Heart left ventricle (tissue), 16 donors: ENCODE data around the gene SULT1E1. TPM values are rescaled to one million over a fixed set of nuclear protein-coding genes. Genes with fewer than 3 reads are reported as not detected.

Experiments
- ATAC-seq, 4 donors: fragments of 200-7000 bp; cut with Tn5 transposase; one replicate each; pipeline ENCODE4 v1.9.1; 2020 to 2022; ENCODE audit warnings: moderate library complexity in 4 of 4, mild to moderate bottlenecking in 3 of 4, moderate number of reproducible peaks in 1 of 4
- DNase-seq, 5 donors: peaks; one replicate each; pipeline ENCODE4 v3.0.0-alpha.2; 2020
- H3K27ac ChIP-seq, 12 donors: fragments of 200-600 bp; sonication (generic) in 4 of 12; one replicate each; pipeline versions ENCODE4 v1.5.0 to v1.8.0; 2016 to 2022; ENCODE audit warnings: mild to moderate bottlenecking in 2 of 12
- H3K27me3 ChIP-seq, 9 donors: fragments of 200-600 bp; sonication (generic) in 2 of 9; one replicate each; pipeline versions ENCODE4 v1.5.1 to v1.8.0; 2016 to 2022; ENCODE audit warnings: mild to moderate bottlenecking in 3 of 9
- H3K36me3 ChIP-seq, 9 donors: fragments of 200-600 bp; sonication (generic) in 2 of 9; one replicate each; pipeline versions ENCODE4 v1.5.0 to v1.8.0; 2018 to 2022; ENCODE audit warnings: mild to moderate bottlenecking in 2 of 9
- H3K4me1 ChIP-seq, 12 donors: fragments of 200-600 bp; sonication (generic) in 4 of 12; one replicate each; pipeline versions ENCODE4 v1.5.0 to v1.8.0; 2016 to 2022; ENCODE audit warnings: mild to moderate bottlenecking in 3 of 12
- H3K4me3 ChIP-seq, 12 donors: fragments of 200-600 bp; sonication (generic) in 4 of 12; one replicate each; pipeline versions ENCODE4 v1.5.0 to v1.8.0; 2017 to 2022; ENCODE audit warnings: mild to moderate bottlenecking in 9 of 12, moderate library complexity in 4 of 12
- H3K9me3 ChIP-seq, 12 donors: fragments of 200-600 bp; sonication (generic) in 4 of 12; one replicate each; pipeline versions ENCODE4 v1.5.0 to v1.8.0; 2016 to 2022; ENCODE audit warnings: mild to moderate bottlenecking in 1 of 12
- POLR2A ChIP-seq, 2 donors: fragments of 450-650 bp; IDR thresholded peaks; one replicate each; pipeline ENCODE4 v1.6.1; 2017; ENCODE audit warnings: antibody characterized with exemption in 2 of 2, mild to moderate bottlenecking in 2 of 2, moderate library complexity in 2 of 2
- WGBS, 4 donors: extraction: QIAGEN DNeasy Blood & Tissue Kit in 2 of 4; methylation state at CpG; one replicate each; pipeline versions ENCODE4 v1.1.5 to v1.1.7; 2013 to 2018; 5-methylcytosine and 5-hydroxymethylcytosine counted together
- intact Hi-C, 10 donors: fragments of 100-400 bp; cut with DNase I; formaldehyde crosslinking; loops; one replicate each; pipeline versions ENCODE4 v1.11.1 to v1.14.2; 2022
- polyA plus RNA-seq, 2 donors: library from polyadenylated mRNA; stranded (reverse); fragments of 200-250 nt; gene quantifications; one replicate each; pipeline ENCODE4 v1.2.3, GENCODE V29; 2013
- total RNA-seq, 9 donors: library from RNA; depleted of rRNA in 2 of 9; stranded (reverse); fragments of >200 nt in 2 of 9; fragmentation: NEBNext Ultra II Directional in 3 of 9; extraction: Animal tissue kit (Norgen Biotek cat#: 25700) in 3 of 9; gene quantifications; one replicate each; pipeline versions ENCODE4 v1.1.0 to v1.2.4, GENCODE V29; 2016 to 2023
- TF ChIP-seq, protein P1 (sequence below), 12 donors: fragments of 200-600 bp; sonication (generic) in 4 of 12; IDR thresholded peaks; one replicate each; pipeline versions ENCODE4 v1.5.0 to v1.8.0; 2018 to 2022; ENCODE audit warnings: antibody characterized with exemption in 12 of 12, mild to moderate bottlenecking in 5 of 12
- donor health status: ischemic (EF 13 %, LVEDD 7.1; RV severe dilation, severe dysfunction).
- donor health status: healthy with polysubstance abuse.
- donor health status: DM: no; HTN: yes; CAD: no.
- donor health status: DM: no; HTN: no; CAD: no.
- donor health status: ischemic (EF 25% LVEDD 6.9; RV normal size, moderate dysfunction).
- donor health status: ischemic (EF 25% LVEDD 5.7; RV mildly dilated, moderate dysfunction).
- donor health status: healthy.
- donor health status: DM: yes; HTN: yes; CAD: no.
- donor health status: ischemic (EF 35%, LVEDD 5.7; RV mildly dilated, moderate dysfunction).
- donor health status: nonischemic (EF 11% LVEDD 7.7; RV severe dilation, severe dysfunction).
- donor health status: DM: yes; HTN: yes; CAD: no.
- donor health status: PGD.
- donor health status: ischemic (EF 29% LVEDD 5.4; RV normal size, mild dysfunction).
- donor health status: nonischemic (EF 23%, LVEDD 6.1; RV moderate dilation, normal function).

The SULT1E1 gene
- total and polyA plus RNA-seq, 11 donors: not detected

DNA sequence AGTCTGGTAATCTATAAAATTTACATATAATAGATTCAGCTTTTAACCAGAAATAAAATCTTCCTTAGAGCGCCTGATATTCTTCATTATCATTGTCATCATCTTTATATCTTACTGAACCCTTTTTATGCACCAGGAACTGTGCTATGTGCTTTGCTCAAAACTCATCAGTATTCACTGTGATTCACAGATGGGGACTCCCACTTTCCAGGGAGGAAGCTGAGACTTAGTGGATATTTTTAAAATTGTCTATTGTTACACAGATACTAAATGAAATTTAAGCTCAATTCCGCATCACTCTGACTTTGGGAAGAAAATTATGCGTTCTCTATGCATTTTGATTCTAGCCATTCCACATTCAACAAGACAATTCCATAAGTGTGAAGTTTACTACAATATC is 34.8 kb upstream of the SULT1E1 start:
- Histone ChIP-seq H3K27ac (no peak overlapping the region), H3K4me1 (no peaks in the 10 kb centered on the region), H3K9me3 (no peaks in the 10 kb centered on the region), H3K27me3 (no peaks in the 10 kb centered on the region), H3K4me3 (no peak overlapping the region), H3K36me3 (no peaks in the 10 kb centered on the region)
- WGBS, 4 donors: 79 to 88% (median 85%) methylated on average over 3 of the region's 3 CpGs
- no peak for TF ChIP-seq POLR2A (IDR thresholded peaks at IDR 0.05)
- TF ChIP-seq, protein P1, sequence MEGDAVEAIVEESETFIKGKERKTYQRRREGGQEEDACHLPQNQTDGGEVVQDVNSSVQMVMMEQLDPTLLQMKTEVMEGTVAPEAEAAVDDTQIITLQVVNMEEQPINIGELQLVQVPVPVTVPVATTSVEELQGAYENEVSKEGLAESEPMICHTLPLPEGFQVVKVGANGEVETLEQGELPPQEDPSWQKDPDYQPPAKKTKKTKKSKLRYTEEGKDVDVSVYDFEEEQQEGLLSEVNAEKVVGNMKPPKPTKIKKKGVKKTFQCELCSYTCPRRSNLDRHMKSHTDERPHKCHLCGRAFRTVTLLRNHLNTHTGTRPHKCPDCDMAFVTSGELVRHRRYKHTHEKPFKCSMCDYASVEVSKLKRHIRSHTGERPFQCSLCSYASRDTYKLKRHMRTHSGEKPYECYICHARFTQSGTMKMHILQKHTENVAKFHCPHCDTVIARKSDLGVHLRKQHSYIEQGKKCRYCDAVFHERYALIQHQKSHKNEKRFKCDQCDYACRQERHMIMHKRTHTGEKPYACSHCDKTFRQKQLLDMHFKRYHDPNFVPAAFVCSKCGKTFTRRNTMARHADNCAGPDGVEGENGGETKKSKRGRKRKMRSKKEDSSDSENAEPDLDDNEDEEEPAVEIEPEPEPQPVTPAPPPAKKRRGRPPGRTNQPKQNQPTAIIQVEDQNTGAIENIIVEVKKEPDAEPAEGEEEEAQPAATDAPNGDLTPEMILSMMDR (IDR thresholded peaks at IDR 0.05): no peak
- no peak for ATAC-seq
- intact Hi-C loops: no loop called here
- DNase-seq: no peak

DNA sequence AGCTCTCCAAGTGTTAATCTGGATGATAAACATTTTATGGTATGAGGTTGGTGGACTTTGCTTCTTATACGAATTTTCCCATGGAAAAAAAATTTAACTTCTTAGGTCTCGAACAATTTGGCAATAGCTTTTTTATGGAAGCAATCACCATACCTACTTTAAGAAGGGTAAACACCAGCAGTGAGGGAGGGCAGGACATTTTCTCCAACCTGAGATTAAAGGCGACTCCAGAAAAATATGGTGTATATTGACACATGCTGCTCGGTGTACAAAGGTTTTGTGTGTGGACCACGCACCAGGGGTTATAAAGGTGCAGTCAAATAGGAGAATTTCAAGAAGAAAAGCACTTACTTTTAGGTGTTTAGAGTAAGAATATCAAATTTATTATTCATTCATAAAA is 34.2 kb upstream of the SULT1E1 start:
- H3K4me3 ChIP-seq: no peak overlapping the region
- WGBS, 4 donors: 56 to 82% (median 61%) methylated on average over 5 of the region's 5 CpGs
- intact Hi-C loops: no loop called here
- no peaks in the 10 kb centered on the region for H3K4me1 ChIP-seq
- no peak for ATAC-seq
- H3K27ac ChIP-seq: no peak overlapping the region
- DNase-seq: no peak
- H3K9me3 ChIP-seq: no peaks in the 10 kb centered on the region
- TF ChIP-seq POLR2A (IDR thresholded peaks at IDR 0.05): no peak
- TF ChIP-seq, protein P1 (IDR thresholded peaks at IDR 0.05): no peak
- H3K36me3 ChIP-seq: no peaks in the 10 kb centered on the region
- H3K27me3 ChIP-seq: no peaks in the 10 kb centered on the region

DNA sequence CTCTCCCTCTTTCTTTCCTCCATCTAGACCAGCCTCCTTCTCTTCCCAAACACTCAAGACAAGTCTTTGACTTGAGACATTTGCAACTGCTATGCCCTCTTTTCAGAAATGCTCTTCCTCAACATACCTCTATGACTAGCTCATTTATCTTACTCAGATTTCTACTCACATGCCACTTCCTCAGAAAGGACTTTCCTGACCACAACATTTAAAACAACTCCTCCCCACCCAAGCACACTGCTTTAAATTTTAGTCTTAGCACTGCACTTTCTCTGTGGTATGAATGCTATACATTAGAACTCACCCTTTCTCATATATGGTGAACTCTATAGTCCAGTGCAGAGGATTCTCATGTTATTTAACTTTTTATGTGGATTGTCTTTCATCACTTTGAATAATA is 28.4 kb upstream of the SULT1E1 start:
- no peaks in the 10 kb centered on the region for H3K27me3 ChIP-seq
- no peak for ATAC-seq
- H3K36me3 ChIP-seq: no peaks in the 10 kb centered on the region
- no peak overlapping the region for H3K4me3 ChIP-seq
- intact Hi-C loops: loop anchor here in 3 of 10 donors (10.0 kb wide), 2 partner anchors 194 to 574 kb away; no protein-coding TSS in a partner anchor
- H3K27ac ChIP-seq: no peak overlapping the region
- no peak for DNase-seq
- TF ChIP-seq POLR2A (IDR thresholded peaks at IDR 0.05): no peak
- TF ChIP-seq, protein P1 (IDR thresholded peaks at IDR 0.05): no peak
- no peaks in the 10 kb centered on the region for H3K9me3 ChIP-seq
- no peaks in the 10 kb centered on the region for H3K4me1 ChIP-seq

DNA sequence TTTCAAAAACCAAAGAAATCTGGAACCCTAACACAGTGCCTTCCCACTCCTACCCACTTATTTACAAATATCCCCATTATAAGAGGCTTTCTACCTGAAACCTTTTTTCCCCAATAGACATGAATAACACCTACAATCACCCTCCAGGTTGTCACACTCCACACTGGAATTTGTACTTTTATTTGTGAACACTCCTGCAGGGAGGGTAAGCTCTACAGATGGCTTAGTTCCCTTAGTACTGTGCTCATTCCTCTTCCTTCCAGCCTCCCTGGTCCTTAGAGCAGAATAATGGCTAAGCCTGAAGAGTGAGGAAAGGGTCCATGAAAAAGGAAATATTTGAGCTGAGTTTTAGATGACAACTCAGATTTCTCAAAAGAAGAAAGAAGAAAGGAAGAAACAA is 22.2 kb upstream of the SULT1E1 start:
- H3K27me3 ChIP-seq: no peaks in the 10 kb centered on the region
- H3K9me3 ChIP-seq: no peaks in the 10 kb centered on the region
- H3K4me3 ChIP-seq: no peak overlapping the region
- H3K36me3 ChIP-seq: no peaks in the 10 kb centered on the region
- TF ChIP-seq, protein P1 (IDR thresholded peaks at IDR 0.05): no peak
- TF ChIP-seq POLR2A (IDR thresholded peaks at IDR 0.05): no peak
- no peak overlapping the region for H3K27ac ChIP-seq
- H3K4me1 ChIP-seq: no peaks in the 10 kb centered on the region
- ATAC-seq (no peak), DNase-seq (no peak)
- intact Hi-C loops: loop anchor here in 6 of 10 donors (5.0 to 10.0 kb wide), 3 partner anchors 187 to 567 kb away; no protein-coding TSS in a partner anchor
